GM10847 (cell line): Measurements from ENCODE around the gene DEGS2.

Experiments
- POLR2A ChIP-seq: IDR thresholded peaks from 2 replicates; pipeline ENCODE4 v1.6.1; 2011; ENCODE audit not compliant: insufficient read length; ENCODE audit errors: extremely low read depth

The DEGS2 gene

GRCh38 chr14:100102156-100102785 lies 57.2 kb downstream of the DEGS2 start:
- no peak for TF ChIP-seq POLR2A

- no peak for TF ChIP-seq POLR2A
Measured at GRCh38 chr14:100100032-100100703, 59.3 kb downstream of the DEGS2 start.

GRCh38 chr14:100098171-100098570 lies 61.3 kb downstream of the DEGS2 start:
- TF ChIP-seq POLR2A, result no peak

- TF ChIP-seq POLR2A, result no peak
Measured at GRCh38 chr14:100096656-100097055, 62.8 kb downstream of the DEGS2 start.
